Measurements from ENCODE around the gene TMC8. TPM values are rescaled to one million over a fixed set of nuclear protein-coding genes. Genes with fewer than 3 reads are reported as not detected.

The TMC8 gene
- total and polyA plus RNA-seq, 2 of the 8 experiments (the other 6 are each of a cell fraction or from before 2014, with no cell fraction given) = 1.00 to 2.8 TPM

DNA sequence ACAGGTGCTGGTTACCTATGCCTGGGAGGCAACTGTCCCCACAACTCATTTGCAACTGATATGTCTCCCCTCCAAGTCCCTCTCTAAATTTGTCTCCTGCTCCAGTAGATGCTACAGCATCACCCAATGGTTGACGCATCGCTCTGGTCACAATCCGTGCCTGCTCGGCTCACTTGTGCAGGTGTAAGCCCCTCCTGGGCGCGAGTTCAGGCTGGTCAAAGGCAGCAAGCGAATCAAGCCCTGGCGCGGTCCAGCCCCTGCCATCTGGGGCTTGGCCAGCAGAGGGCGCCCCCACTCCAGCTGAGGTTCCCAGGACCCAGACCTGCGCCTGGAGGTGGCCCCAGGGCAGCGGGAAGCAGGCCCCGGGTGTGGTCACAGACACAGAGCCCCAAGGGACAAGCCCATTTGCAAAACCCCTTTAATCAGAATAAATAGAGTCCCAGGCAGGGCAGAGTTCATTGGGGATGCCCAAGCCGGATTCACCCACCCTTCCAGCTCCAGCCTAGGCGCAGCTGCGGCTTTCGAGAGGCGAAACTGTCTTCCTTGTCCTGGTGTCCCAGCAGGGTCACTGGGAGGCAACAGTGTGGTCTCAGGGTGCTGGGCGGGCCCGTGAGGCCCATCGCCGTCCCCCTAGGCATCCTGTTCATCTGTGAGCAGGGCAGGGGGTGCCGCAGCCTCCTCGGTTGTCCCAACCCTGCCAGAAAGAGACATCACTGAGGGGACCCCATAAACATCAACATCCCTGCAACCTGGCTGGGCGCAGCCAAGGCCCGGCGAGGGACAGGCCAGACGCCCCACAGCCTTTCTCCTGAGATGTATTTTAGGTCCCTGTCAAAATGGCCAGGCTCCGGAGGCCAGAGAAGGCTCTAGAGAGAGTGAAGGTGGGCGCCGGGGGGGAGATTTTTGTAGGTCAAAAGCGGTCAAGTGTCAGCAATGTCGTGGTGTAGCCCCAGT is 17.8 kb upstream of the TMC8 start (continued):
- TF ChIP-seq ATF2 (IDR thresholded peaks at IDR 0.05; ENCODE audit: low read length) (no peak), SP2 (IDR thresholded peaks at IDR 0.05; ENCODE audit: low read length) (no peak), BCL11A (IDR thresholded peaks at IDR 0.05; ENCODE audit: low read depth in 2 of 2, low read length in 2 of 2) (no peak), HDAC2 (IDR thresholded peaks at IDR 0.05; ENCODE audit: borderline replicate concordance in 1 of 2, low read depth in 2 of 2, low read length in 2 of 2) (no peak), TEAD4 (IDR thresholded peaks at IDR 0.05; ENCODE audit: low read depth, low read length) (0 out of 2 replicates have a peak, but pooled peaks have one; percentile 16), RAD21 (IDR thresholded peaks at IDR 0.05 in 1 of 2, conservative IDR thresholded peaks at IDR 0.05 in 1 of 2; ENCODE audit: low read depth in 2 of 2, low read length in 2 of 2) (peak; percentile 95 to 98), SIN3A (conservative IDR thresholded peaks at IDR 0.05 in 1 of 2, IDR thresholded peaks at IDR 0.05 in 1 of 2; ENCODE audit: low read depth in 1 of 2, low read length in 2 of 2) (no peak), EZH2 (IDR thresholded peaks at IDR 0.05; ENCODE audit: low read depth, low read length, severe bottlenecking) (no peak), ZNF274 (IDR thresholded peaks at IDR 0.05; ENCODE audit: borderline replicate concordance, extremely low read depth, low read length) (no peak), POLR2A (IDR thresholded peaks at IDR 0.05; ENCODE audit: control extremely low read depth in 1 of 2, low read depth in 2 of 2, low read length in 2 of 2) (peak in 1 of 2 experiments; percentile 29; a peak in 1 of 3 replicates), TAF1 (IDR thresholded peaks at IDR 0.05; ENCODE audit: low read depth, low read length) (no peak), SIRT6 (IDR thresholded peaks at IDR 0.05; ENCODE audit: low read length) (no peak), NRF1 (IDR thresholded peaks at IDR 0.05; ENCODE audit: low read depth, low read length) (no peak), TAF7 (optimal IDR thresholded peaks at IDR 0.05; ENCODE audit: borderline replicate concordance, low read depth, low read length) (no peak), PHF8 (conservative IDR thresholded peaks at IDR 0.05; ENCODE audit: low read depth, low read length) (no peak), CBX8 (IDR thresholded peaks at IDR 0.05; ENCODE audit: borderline replicate concordance, low read depth, low read length) (no peak), CEBPB (IDR thresholded peaks at IDR 0.05; ENCODE audit: low read depth, low read length) (no peak), EP300 (IDR thresholded peaks at IDR 0.05; ENCODE audit: borderline replicate concordance in 1 of 2, low read depth in 2 of 2, low read length in 2 of 2) (0 out of 3 replicates have a peak, but pooled peaks of 1 of the 2 experiments have one; percentile 7), RXRA (IDR thresholded peaks at IDR 0.05; ENCODE audit: insufficient read depth, low read depth, low read length) (no peak)

Measured in H1 (cell line).